GM18870 (cell line): ENCODE data around the gene KRT74.

Source experiments
- ATAC-seq: cut with Tn5 transposase; IDR thresholded peaks from one replicate; pipeline ENCODE4 v1.9.1; 2021; ENCODE audit warnings: moderate library complexity; ENCODE audit not compliant: unreplicated experiment

The KRT74 gene

GRCh38 chr12:52575948-52576347 lies 2.3 kb upstream of the KRT74 start:
- ATAC-seq = no peak

GRCh38 chr12:52575256-52575655 lies 1.6 kb upstream of the KRT74 start:
- no peak for ATAC-seq

GRCh38 chr12:52573306-52573705 lies 337 bp downstream of the KRT74 start:
- ATAC-seq = no peak

- no peak for ATAC-seq
Measured at GRCh38 chr12:52570511-52570910, 3.1 kb downstream of the KRT74 start.

- no peak for ATAC-seq
Measured at GRCh38 chr12:52568111-52568510, 5.5 kb downstream of the KRT74 start.

- no peak for ATAC-seq
Measured at GRCh38 chr12:52566847-52567291, 6.8 kb downstream of the KRT74 start.

- no peak for ATAC-seq
Measured at GRCh38 chr12:52564582-52564981, 9.1 kb downstream of the KRT74 start.

- ATAC-seq = no peak
Measured at GRCh38 chr12:52561880-52562449, 11.7 kb downstream of the KRT74 start.

- no peak for ATAC-seq
Measured at GRCh38 chr12:52559979-52560378, 13.7 kb downstream of the KRT74 start.

GRCh38 chr12:52558781-52559445 lies 14.7 kb downstream of the KRT74 start:
- ATAC-seq = no peak

GRCh38 chr12:52557476-52557875 lies 16.2 kb downstream of the KRT74 start:
- ATAC-seq = no peak

GRCh38 chr12:52555577-52555976 lies 18.1 kb downstream of the KRT74 start:
- no peak for ATAC-seq

GRCh38 chr12:52552681-52553195 lies 20.9 kb downstream of the KRT74 start, which contains the start of gene KRT71:
Gene KRT71, minus strand, starts transcription at chr12:52553145. Its CDS starts 68 bp downstream, at chr12:52553077.
- no peak for ATAC-seq

GRCh38 chr12:52552055-52552454 lies 21.6 kb downstream of the KRT74 start:
- no peak for ATAC-seq

GRCh38 chr12:52551216-52551865 lies 22.3 kb downstream of the KRT74 start:
- no peak for ATAC-seq

GRCh38 chr12:52546126-52546525 lies 27.5 kb downstream of the KRT74 start:
- ATAC-seq = no peak

- ATAC-seq = no peak
Measured at GRCh38 chr12:52543985-52544883, 29.4 kb downstream of the KRT74 start.

GRCh38 chr12:52542785-52543318 lies 30.8 kb downstream of the KRT74 start:
- no peak for ATAC-seq

- ATAC-seq = no peak
Measured at GRCh38 chr12:52542157-52542556, 31.5 kb downstream of the KRT74 start.

- ATAC-seq = no peak
Measured at GRCh38 chr12:52541709-52542108, 31.9 kb downstream of the KRT74 start.

GRCh38 chr12:52540531-52540930 lies 33.1 kb downstream of the KRT74 start:
- no peak for ATAC-seq
